Esophagus squamous epithelium (tissue), 5 donors: Measurements from ENCODE around the gene RNF144A. TPM values are rescaled to one million over a fixed set of nuclear protein-coding genes. Genes with fewer than 3 reads are reported as not detected.

ENCODE experiments used
- DNase-seq: peaks from one replicate; lab custom pipeline; 2025; lab: John Stamatoyannopoulos, UW
- H3K27ac ChIP-seq, 4 donors: fragments of 200-600 bp; sonication (generic); one replicate each; pipeline ENCODE4 v1.5.1; 2016 to 2019; ENCODE audit warnings: mild to moderate bottlenecking in 1 of 4
- H3K27me3 ChIP-seq, 4 donors: fragments of 200-600 bp; sonication (generic); 1 replicate in 3 of 4; 2 replicates in 1 of 4; pipeline versions ENCODE4 v1.5.1 to v1.6.0; 2017 to 2021; ENCODE audit warnings: antibody characterized with exemption in 1 of 4
- H3K36me3 ChIP-seq, 3 donors: fragments of 200-600 bp; sonication (generic); one replicate each; pipeline ENCODE4 v1.5.1; 2016 to 2019
- H3K4me1 ChIP-seq, 3 donors: fragments of 200-600 bp; sonication (generic); one replicate each; pipeline ENCODE4 v1.5.1; 2017 to 2019
- H3K4me3 ChIP-seq, 4 donors: fragments of 200-600 bp; sonication (generic); 1 replicate in 3 of 4; 2 replicates in 1 of 4; pipeline ENCODE4 v1.5.1; 2016 to 2019; ENCODE audit warnings: mild to moderate bottlenecking in 2 of 4, moderate library complexity in 1 of 4
- H3K9me3 ChIP-seq, 3 donors: fragments of 200-600 bp; sonication (generic); one replicate each; pipeline ENCODE4 v1.5.1; 2016 to 2019
- CTCF ChIP-seq, 6 experiments: fragments of 450-650 bp in 4 of 6; fragments of 200-600 bp in 2 of 6; sonication (generic) in 2 of 6; IDR thresholded peaks; one replicate each; pipeline ENCODE4 v1.5.1; 2016 to 2019; ENCODE audit warnings: antibody characterized with exemption in 6 of 6, mild to moderate bottlenecking in 4 of 6, moderate library complexity in 4 of 6
- POLR2A ChIP-seq, 4 donors: fragments of 450-650 bp; IDR thresholded peaks; one replicate each; pipeline ENCODE4 v1.6.1; 2017; ENCODE audit warnings: antibody characterized with exemption in 4 of 4, mild to moderate bottlenecking in 4 of 4, moderate library complexity in 3 of 4
- WGBS, 2 donors: methylation state at CpG; one replicate each; pipeline ENCODE4 v1.1.5; 2018; 5-methylcytosine and 5-hydroxymethylcytosine counted together
- intact Hi-C: fragments of 100-400 bp; cut with DNase I; formaldehyde crosslinking; loops from one replicate; pipeline ENCODE4 v1.15.0; 2022
- total RNA-seq, 4 donors: library from RNA; depleted of rRNA; stranded (reverse); fragments of >200 nt; gene quantifications; one replicate each; pipeline ENCODE4 v1.1.0, GENCODE V29; 2016
- donor health status: DM: yes; HTN: yes; CAD: no.

RNF144A gene
- total RNA-seq, 4 donors from 2014 or later, result 6.2 to 11.6 (median 8.2) TPM

GRCh38 chr2:7035884-7036283 lies 118.7 kb downstream of the RNF144A start:
- no peaks in the 10 kb centered on the region for H3K9me3 ChIP-seq
- DNase-seq, result no peak
- intact Hi-C loops, result loop anchor here (10.0 kb wide), 1 partner anchor 121 kb away; the partner anchor contains the start of gene RNF144A
- H3K27ac ChIP-seq, result no peak overlapping the region
- H3K36me3 ChIP-seq, result peaks cover 0 to 46% (median 0%) of the 10 kb centered on the region in 3 donors
- WGBS, 2 donors, result 95% methylated on average over 13 of the region's 13 CpGs
- H3K27me3 ChIP-seq, result no peaks in the 10 kb centered on the region
- no peak overlapping the region for H3K4me3 ChIP-seq
- H3K4me1 ChIP-seq, result no peaks in the 10 kb centered on the region
- TF ChIP-seq CTCF (IDR thresholded peaks at IDR 0.05) (no peak), POLR2A (IDR thresholded peaks at IDR 0.05) (no peak)

- DNase-seq, result no peak
- H3K27me3 ChIP-seq, result no peaks in the 10 kb centered on the region
- 71 to 73% methylated on average over 17 to 18 of the region's 18 CpGs for WGBS, 2 donors
- no peak for TF ChIP-seq POLR2A (IDR thresholded peaks at IDR 0.05)
- peak; percentile 23 to 61 (median 56) for TF ChIP-seq CTCF (IDR thresholded peaks at IDR 0.05)
- H3K9me3 ChIP-seq, result no peaks in the 10 kb centered on the region
- H3K27ac ChIP-seq, result no peak overlapping the region
- intact Hi-C loops, result loop anchor here (10.0 kb wide), 1 partner anchor 123 kb away; the partner anchor contains the start of gene RNF144A
- H3K4me1 ChIP-seq, result no peaks in the 10 kb centered on the region
- no peak overlapping the region for H3K4me3 ChIP-seq
- peaks cover 0 to 42% (median 0%) of the 10 kb centered on the region in 3 donors for H3K36me3 ChIP-seq
These were observed 120.4 kb downstream of the RNF144A start for GRCh38 chr2:7037340-7038333.

DNA sequence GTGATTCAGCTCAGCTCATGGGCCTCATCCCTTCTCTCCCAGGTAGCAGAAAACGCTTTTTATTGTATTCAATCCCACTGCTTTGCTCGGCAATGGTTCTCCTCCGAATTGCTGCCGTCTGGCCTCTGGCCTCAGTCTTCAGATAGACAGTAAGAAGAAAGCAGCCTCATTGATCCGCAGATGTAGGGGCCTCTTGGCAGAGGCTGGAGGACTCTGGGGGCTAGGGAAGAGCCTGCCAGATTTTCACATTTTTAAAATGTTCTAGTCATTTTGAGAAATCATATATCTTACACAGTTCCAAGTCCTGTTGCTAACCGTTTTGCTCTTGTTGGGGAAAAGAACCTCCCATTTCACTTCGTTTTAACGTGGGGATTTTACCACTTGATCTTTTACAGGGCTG lies 123.3 kb downstream of the RNF144A start:
- no peak for DNase-seq
- Histone ChIP-seq H3K9me3 (no peaks in the 10 kb centered on the region), H3K4me1 (peaks cover 0 to 3% (median 0%) of the 10 kb centered on the region in 3 donors), H3K4me3 (no peak overlapping the region), H3K36me3 (peaks cover 0 to 28% (median 0%) of the 10 kb centered on the region in 3 donors), H3K27ac (no peak overlapping the region), H3K27me3 (no peaks in the 10 kb centered on the region)
- 80 to 91% methylated on average over 8 of the region's 8 CpGs for WGBS, 2 donors
- intact Hi-C loops, result loop anchor here (10.0 kb wide), 1 partner anchor 146 kb away; no protein-coding TSS in a partner anchor
- TF ChIP-seq POLR2A (IDR thresholded peaks at IDR 0.05) (no peak), CTCF (IDR thresholded peaks at IDR 0.05) (no peak)

DNA sequence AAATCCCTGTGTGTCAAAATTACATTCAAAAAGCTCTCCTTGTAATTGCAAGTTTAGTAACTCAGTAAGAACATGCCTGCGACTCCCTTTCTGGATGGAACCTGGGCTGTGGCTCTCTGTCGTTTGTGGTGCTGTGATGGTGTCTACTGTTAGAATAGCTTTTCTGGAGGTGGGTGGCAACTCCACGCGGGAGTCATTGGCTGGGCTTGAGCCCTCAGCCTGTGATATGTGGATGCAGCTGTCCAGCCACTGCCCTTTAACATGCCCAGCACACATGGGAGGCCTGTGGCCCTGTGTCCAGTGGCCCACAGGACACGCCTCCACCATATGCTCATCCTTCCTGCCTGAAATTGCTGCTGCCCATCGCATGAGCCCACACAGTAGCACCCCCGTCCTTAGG lies 124.2 kb downstream of the RNF144A start:
- H3K9me3 ChIP-seq, result no peaks in the 10 kb centered on the region
- no peak for DNase-seq
- peaks cover 0 to 31% (median 0%) of the 10 kb centered on the region in 3 donors for H3K36me3 ChIP-seq
- TF ChIP-seq CTCF (IDR thresholded peaks at IDR 0.05) (no peak), POLR2A (IDR thresholded peaks at IDR 0.05) (no peak)
- no peaks in the 10 kb centered on the region for H3K27me3 ChIP-seq
- no peak overlapping the region for H3K4me3 ChIP-seq
- peaks cover 0 to 3% (median 0%) of the 10 kb centered on the region in 3 donors for H3K4me1 ChIP-seq
- intact Hi-C loops, result loop anchor here (10.0 kb wide), 1 partner anchor 147 kb away; no protein-coding TSS in a partner anchor
- WGBS, 2 donors, result 76% methylated on average over 4 of the region's 7 CpGs; no CpG with 5 or more reads in 1 of the 2 donors
- no peak overlapping the region for H3K27ac ChIP-seq

GRCh38 chr2:7043690-7044089 lies 126.5 kb downstream of the RNF144A start:
- Histone ChIP-seq H3K27me3 (no peaks in the 10 kb centered on the region), H3K4me1 (peaks cover 0 to 3% (median 0%) of the 10 kb centered on the region in 3 donors), H3K4me3 (no peak overlapping the region), H3K9me3 (no peaks in the 10 kb centered on the region), H3K36me3 (peaks cover 0 to 31% (median 0%) of the 10 kb centered on the region in 3 donors), H3K27ac (no peak overlapping the region)
- WGBS, 2 donors, result 49 to 54% methylated on average over 3 of the region's 3 CpGs
- intact Hi-C loops, result loop anchor here (10.0 kb wide), 1 partner anchor 149 kb away; no protein-coding TSS in a partner anchor
- TF ChIP-seq POLR2A (IDR thresholded peaks at IDR 0.05) (no peak), CTCF (IDR thresholded peaks at IDR 0.05) (no peak)
- DNase-seq, result no peak
